ENCODE results near the gene SNED1. TPM values are rescaled to one million over a fixed set of nuclear protein-coding genes. Genes with fewer than 3 reads are reported as not detected.
"Not testable (repeated sequence)": the region's sequence is repeated elsewhere in the genome, so short reads cannot be mapped to it uniquely, and the experiment has no call there.

SNED1 gene
- total RNA-seq, 1 donor from 2014 or later = 19.4 TPM

GRCh38 chr2:241091734-241092445 is 93.5 kb downstream of the SNED1 start:
- Mint-ChIP-seq H3K9me3 (ENCODE audit: unreplicated experiment) (no peaks in the 10 kb centered on the region), H3K4me3 (ENCODE audit: unreplicated experiment) (no peak overlapping the region), H3K4me1 (ENCODE audit: unreplicated experiment) (peaks cover 21% of the 10 kb centered on the region), H3K27me3 (ENCODE audit: unreplicated experiment) (no peaks in the 10 kb centered on the region), H3K27ac (ENCODE audit: unreplicated experiment) (no peak overlapping the region), H3K36me3 (ENCODE audit: unreplicated experiment) (peaks cover 48% of the 10 kb centered on the region)
- DNase-seq (ENCODE audit: extremely low spot score, unreplicated experiment) = no peak
- no peak for TF ChIP-seq CTCF (IDR thresholded peaks at IDR 0.05)

- H3K4me1 Mint-ChIP-seq (ENCODE audit: unreplicated experiment) = peaks cover 21% of the 10 kb centered on the region
- DNase-seq (ENCODE audit: extremely low spot score, unreplicated experiment) = no peak
- peaks cover 46% of the 10 kb centered on the region for H3K36me3 Mint-ChIP-seq (ENCODE audit: unreplicated experiment)
- no peaks in the 10 kb centered on the region for H3K9me3 Mint-ChIP-seq (ENCODE audit: unreplicated experiment)
- H3K4me3 Mint-ChIP-seq (ENCODE audit: unreplicated experiment) = peak overlapping the region; percentile 26
- TF ChIP-seq CTCF (IDR thresholded peaks at IDR 0.05) = no peak
- H3K27me3 Mint-ChIP-seq (ENCODE audit: unreplicated experiment) = no peaks in the 10 kb centered on the region
- H3K27ac Mint-ChIP-seq (ENCODE audit: unreplicated experiment) = peak overlapping the region; percentile 47
These were observed 94.3 kb downstream of the SNED1 start for GRCh38 chr2:241092677-241093076.

GRCh38 chr2:241093133-241093781 is 94.8 kb downstream of the SNED1 start:
- H3K36me3 Mint-ChIP-seq (ENCODE audit: unreplicated experiment) = peaks cover 43% of the 10 kb centered on the region
- DNase-seq (ENCODE audit: extremely low spot score, unreplicated experiment); H3K27me3 Mint-ChIP-seq (ENCODE audit: unreplicated experiment); H3K9me3 Mint-ChIP-seq (ENCODE audit: unreplicated experiment): not testable (repeated sequence)
- peak overlapping the region; percentile 47 for H3K27ac Mint-ChIP-seq (ENCODE audit: unreplicated experiment)
- H3K4me1 Mint-ChIP-seq (ENCODE audit: unreplicated experiment) = peaks cover 21% of the 10 kb centered on the region
- H3K4me3 Mint-ChIP-seq (ENCODE audit: unreplicated experiment) = peak overlapping the region; percentile 26

GRCh38 chr2:241094172-241094571 is 95.8 kb downstream of the SNED1 start:
- no peaks in the 10 kb centered on the region for H3K27me3 Mint-ChIP-seq (ENCODE audit: unreplicated experiment)

GRCh38 chr2:241094924-241095420 is 96.6 kb downstream of the SNED1 start:
- H3K36me3 Mint-ChIP-seq (ENCODE audit: unreplicated experiment) = peaks cover 43% of the 10 kb centered on the region
- no peak for TF ChIP-seq CTCF (IDR thresholded peaks at IDR 0.05)
- DNase-seq (ENCODE audit: extremely low spot score, unreplicated experiment) = no peak
- H3K27ac Mint-ChIP-seq (ENCODE audit: unreplicated experiment) = no peak overlapping the region
- no peaks in the 10 kb centered on the region for H3K9me3 Mint-ChIP-seq (ENCODE audit: unreplicated experiment)
- peaks cover 26% of the 10 kb centered on the region for H3K4me1 Mint-ChIP-seq (ENCODE audit: unreplicated experiment)
- no peak overlapping the region for H3K4me3 Mint-ChIP-seq (ENCODE audit: unreplicated experiment)
- H3K27me3 Mint-ChIP-seq (ENCODE audit: unreplicated experiment) = no peaks in the 10 kb centered on the region

More at GRCh38 chr2:241094172-241094571, 95.8 kb downstream of the SNED1 start:
- H3K36me3 Mint-ChIP-seq (ENCODE audit: unreplicated experiment) = peaks cover 44% of the 10 kb centered on the region
- no peak for TF ChIP-seq CTCF (IDR thresholded peaks at IDR 0.05)
- H3K9me3 Mint-ChIP-seq (ENCODE audit: unreplicated experiment) = no peaks in the 10 kb centered on the region
- peaks cover 26% of the 10 kb centered on the region for H3K4me1 Mint-ChIP-seq (ENCODE audit: unreplicated experiment)
- no peak overlapping the region for H3K4me3 Mint-ChIP-seq (ENCODE audit: unreplicated experiment)
- peak overlapping the region; percentile 17 for H3K27ac Mint-ChIP-seq (ENCODE audit: unreplicated experiment)
- DNase-seq (ENCODE audit: extremely low spot score, unreplicated experiment) = no peak

Measured in osteocyte (in vitro differentiated cells).